NCI-H146 treated with DMSO at 0.1 percent for 48 hours (cell line): ENCODE measurements around the gene HNMT.
"Not testable (repeated sequence)": the region's sequence is repeated elsewhere in the genome, so short reads cannot be mapped to it uniquely, and the experiment has no call there.

ENCODE experiments used
- DNase-seq: peaks from one replicate; lab custom pipeline; 2025; ENCODE audit not compliant: unreplicated experiment; lab: John Stamatoyannopoulos, UW

The HNMT gene

GRCh38 chr2:138037090-138037489, 72.8 kb downstream of the HNMT start:
- no peak for DNase-seq

DNA sequence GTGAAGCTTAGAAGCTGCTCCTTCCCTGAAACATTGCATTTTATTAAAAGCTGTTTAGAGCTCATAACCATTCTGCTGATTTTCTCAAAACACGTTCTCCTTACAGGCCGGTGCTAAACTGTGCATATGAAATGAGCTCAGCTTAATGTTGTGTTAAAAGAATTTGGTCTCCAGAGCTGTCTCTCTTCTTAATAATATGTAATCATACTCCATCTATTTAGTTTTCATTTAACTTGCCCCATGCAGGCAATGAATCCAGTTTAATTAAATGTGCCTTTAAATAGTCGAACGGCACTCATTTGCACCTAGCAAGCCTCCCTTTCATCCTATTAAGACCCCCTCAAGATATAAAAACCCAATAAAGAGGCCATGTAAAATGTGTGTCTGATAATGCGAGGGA, 76.3 kb downstream of the HNMT start:
- DNase-seq, result no peak

GRCh38 chr2:138042311-138042710, 78.0 kb downstream of the HNMT start:
- DNase-seq, result no peak

GRCh38 chr2:138043588-138043987, 79.3 kb downstream of the HNMT start:
- not testable (repeated sequence) for DNase-seq

- no peak for DNase-seq
These were observed 94.2 kb downstream of the HNMT start for GRCh38 chr2:138058427-138058826.

DNA sequence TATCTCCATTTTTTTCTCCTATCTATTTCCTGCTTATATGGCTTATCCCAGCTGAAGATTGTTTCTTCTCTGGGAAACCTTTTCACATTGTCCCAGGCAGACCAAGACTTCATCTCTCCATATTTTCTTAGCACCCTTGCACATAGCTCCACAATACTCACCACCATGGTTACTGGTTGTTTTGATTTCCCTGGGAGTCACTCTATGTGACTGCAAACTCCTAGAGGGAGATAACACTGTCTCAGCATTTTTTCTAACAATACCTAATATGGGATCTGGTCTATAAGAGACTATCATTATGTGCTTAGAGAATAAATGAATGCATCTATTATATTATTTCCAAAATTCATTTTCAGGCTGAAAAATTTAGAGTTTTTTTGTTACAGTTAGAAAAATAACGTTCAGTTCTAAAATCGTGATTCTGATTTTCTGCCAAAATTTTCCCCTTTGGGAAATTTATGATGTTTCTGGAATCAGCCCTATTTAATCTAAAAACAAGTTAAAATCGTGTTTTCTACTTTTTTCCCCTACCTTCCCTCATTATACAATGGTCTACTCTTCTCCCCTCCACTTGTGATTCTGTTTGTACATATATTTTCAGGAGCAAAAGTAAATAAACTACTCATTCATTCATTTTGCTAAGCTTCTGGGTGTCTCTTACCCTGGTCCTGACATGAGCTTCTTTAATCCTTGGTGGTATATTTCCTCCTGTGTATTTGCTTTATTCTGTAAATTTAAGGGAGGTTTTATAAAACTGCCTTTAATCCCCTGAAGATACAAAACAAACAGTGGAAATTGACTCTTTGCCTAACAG, 95.4 kb downstream of the HNMT start:
- DNase-seq, result peak; percentile 92

GRCh38 chr2:138060301-138060635, 96.0 kb downstream of the HNMT start:
- DNase-seq, result no peak

GRCh38 chr2:138061961-138062360, 97.7 kb downstream of the HNMT start:
- DNase-seq, result no peak

DNA sequence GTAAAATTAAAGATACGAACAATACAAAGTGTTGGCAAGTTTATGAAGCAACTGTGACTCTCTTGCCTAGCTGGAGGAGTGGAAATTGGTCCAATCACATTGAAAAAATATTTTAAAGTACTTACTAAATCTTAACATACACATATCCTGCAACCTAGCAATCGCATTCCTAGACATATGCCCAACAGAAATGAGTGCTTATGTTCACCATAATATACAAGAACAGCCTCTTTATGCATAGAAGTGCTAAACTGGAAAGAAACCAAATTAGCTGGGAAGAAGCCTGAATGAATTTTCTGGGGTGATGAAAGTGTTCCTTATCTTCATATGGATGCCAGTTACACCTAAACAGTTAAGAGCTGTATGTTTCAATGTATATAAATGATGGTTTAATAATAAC, 98.9 kb downstream of the HNMT start:
- DNase-seq, result no peak
